Amniotic epithelial cell (primary cell): ENCODE measurements around the gene ABHD13.
A peak's percentile ranks its signal among the peaks of the same experiment; 100 is the strongest.

Experiments
- DNase-seq: peaks from one replicate; pipeline ENCODE4 v3.0.0-alpha.2; 2010; ENCODE audit warnings: low read depth

The ABHD13 gene

GRCh38 chr13:108283110-108283509, 64.9 kb downstream of the ABHD13 start:
- DNase-seq = peak; percentile 50
